Stimulated activated CD8-positive, alpha-beta memory T cell treated with anti-CD3 and anti-CD28 coated beads, Interleukin-4, amount 100 ng/mL, for 1 hour (primary cell): Measurements from ENCODE around the gene DKK2.

Experiments used
- DNase-seq, 2 donors: peaks; one replicate each; pipeline ENCODE4 v3.0.0-alpha.2; 2020; ENCODE audit warnings: low read depth in 2 of 2, low spot score in 1 of 2

The DKK2 gene

DNA sequence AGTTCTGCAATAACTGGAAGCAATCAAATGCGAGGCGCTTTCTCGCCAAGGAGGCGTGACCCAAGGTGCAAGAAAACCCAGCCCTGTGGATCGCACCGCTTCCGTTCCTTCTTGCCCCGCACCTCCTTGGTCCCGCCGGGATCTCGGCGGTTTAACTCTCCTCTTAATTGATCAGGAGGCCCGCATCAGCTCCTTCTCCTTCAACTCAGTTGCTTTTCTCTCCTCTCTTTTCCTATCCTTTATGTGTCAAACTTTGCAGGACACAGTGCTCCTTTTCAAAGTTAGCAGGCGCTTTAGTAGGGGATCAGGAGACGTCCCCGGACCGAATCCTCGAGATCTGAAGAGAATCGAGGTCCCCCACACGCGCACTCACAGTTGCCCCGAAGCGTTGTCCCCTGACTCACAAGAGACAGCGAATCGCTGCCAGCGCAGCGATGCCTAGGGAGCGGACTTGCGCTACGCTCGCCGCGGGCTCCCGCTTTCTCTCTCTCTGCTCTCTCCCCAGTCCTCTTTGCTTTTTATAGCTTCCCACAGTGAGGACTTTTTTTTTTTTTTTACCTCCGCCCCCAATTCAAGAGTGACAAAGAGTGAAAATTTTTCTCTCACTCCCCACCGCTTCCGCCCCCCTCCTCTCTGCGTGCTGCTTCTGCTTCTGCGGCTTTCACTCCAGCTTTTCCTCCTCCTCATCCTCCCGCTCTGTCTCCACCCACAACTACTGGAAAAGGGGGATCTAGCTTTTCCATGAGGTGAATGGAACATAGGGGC lies at the start of gene DKK2:
Gene DKK2 (minus strand): TSS at position 495 of the 765 bp plus-strand sequence. CDS start 722 bp downstream, outside the sequence.
- no peak for DNase-seq

GRCh38 chr4:107077192-107077591 lies 41.1 kb upstream of the DKK2 start:
- DNase-seq: no peak

DNA sequence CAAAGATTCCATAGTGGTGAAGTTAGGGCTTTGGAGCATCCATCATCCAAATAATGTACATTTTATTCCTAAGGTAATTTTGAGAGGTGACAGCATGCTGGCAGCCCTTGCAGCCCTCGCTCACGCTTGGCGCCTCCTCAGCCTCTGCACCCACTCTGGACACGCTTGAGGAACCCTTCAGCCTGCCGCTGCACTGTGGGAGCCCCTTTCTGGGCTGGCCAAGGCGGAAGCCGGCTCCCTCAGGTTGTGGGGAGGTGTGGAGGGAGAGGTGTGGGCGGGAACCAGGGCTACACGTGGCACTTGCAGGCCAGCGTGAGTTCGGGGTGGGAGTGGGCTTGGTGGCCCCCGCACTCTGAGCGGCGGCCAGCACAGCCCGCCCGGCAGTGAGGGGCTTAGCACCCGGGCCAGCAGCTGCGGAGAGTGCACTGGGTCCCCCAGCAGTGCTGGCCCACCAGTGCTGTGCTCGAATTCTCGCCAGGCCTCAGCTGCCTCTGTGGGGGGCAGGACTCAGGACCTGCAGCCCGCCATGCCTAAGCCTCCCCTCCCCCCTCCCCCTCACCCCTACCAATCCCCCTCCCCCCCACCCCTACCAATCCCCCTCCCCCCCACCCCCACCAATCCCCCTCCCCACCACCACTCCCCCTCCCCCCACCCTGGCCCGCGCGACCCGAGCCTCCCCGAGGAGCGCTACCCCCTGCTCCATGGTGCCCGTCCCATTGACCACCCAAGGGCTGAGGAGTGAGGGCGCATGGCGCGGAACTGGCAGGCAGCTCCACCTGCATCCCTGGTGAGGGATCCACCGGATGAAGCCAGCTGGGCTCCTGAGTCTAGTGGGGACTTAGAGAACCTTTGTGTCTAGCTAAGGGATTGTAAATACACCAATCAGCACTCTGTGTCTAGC lies 37.0 kb upstream of the DKK2 start:
- DNase-seq: no peak

DNA sequence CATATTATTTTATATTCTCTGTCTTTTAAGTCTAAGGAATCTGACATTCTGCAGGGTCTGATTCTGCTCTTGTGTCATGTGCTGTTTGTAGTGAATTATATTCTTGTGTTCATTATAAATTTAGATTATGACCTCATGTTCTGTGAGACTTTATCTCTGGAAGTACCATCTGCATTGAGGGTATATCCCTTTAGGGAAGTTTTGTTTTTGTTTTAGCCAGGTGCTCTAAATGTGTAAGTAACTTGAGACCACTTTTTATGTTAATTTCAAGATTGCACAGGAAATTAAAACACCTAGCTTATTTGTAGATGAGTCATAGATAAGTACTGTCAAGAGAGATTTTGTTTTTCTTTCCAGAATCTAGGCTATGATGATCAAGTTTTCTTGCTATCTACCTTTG lies 35.0 kb upstream of the DKK2 start:
- no peak for DNase-seq

DNA sequence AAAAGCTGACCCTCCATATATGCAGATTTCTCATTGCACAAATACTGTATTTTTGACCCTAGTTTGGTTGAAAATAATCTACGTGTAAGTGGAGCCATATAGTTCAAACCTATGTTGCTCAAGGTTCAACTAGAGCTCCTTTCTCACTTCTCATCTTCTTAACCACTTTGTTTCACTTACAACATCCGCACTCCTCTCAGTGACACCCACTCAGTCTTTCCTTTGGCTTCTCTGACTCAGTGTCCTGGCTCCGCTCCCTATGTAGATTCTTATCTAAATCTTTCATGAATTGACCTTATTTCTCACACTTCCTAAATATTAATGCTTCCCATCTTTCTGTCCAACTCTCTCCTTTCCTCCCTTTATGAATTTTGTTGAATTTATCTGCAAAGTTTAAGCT lies 32.9 kb upstream of the DKK2 start:
- no peak for DNase-seq

- no peak for DNase-seq
These were observed 32.0 kb upstream of the DKK2 start for GRCh38 chr4:107068116-107068515.

- no peak for DNase-seq
These were observed 30.5 kb upstream of the DKK2 start for GRCh38 chr4:107066621-107067020.

DNA sequence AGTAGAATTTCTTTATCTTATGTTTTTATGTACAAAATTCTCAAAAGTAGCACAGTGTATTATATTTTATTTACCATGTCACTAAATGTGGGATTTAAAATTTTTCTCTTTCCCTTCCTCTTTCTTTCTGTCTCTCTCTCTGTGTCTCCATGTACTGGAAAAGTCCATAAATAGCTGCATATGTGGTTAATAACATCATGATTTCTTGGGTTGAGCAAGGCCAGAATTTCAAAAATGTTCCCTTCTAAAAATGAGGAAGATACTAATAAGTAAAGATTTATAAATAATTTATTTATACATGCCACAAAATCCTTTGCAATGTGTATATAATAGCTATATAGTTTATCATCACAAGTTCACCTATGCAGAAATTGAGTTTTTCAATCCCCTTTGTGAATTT lies 29.1 kb upstream of the DKK2 start:
- DNase-seq: no peak

DNA sequence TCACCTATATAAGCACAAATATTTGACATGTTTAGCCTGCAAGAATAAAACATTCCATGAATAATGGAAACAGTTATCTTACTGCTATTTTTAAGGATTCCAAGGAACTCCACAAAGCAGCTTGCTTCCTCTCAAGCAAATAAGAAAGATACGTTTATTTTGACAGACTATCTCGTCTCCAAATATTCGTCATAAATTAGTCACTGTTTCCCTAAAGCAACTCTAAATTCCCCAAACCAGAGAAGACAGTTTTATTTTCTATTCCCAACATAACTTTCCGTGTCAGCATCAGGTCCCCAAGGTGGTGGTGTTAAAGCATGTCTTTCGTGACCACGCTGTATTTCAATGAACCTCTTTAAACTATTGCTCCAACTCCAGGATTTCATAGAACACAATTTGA lies 24.3 kb upstream of the DKK2 start:
- no peak for DNase-seq

DNA sequence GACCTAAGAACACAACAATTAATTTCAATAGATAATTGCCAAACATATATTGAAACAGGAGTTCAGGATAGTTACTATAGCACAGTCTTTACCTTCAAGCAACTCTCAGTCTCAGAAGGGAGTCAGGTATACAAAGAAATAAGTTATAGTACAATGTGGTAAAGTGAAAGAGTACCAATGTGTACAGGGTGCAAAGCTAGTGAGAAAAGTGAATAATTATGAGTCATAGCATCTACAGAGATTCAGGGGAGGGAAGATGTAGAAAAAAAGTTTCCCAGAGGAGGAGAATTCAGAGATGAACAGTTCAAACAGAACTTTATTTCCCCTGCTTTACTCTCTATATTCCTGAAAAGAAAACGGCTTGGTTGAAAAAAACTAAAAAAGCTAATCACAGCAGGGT lies 22.7 kb upstream of the DKK2 start:
- DNase-seq: no peak

DNA sequence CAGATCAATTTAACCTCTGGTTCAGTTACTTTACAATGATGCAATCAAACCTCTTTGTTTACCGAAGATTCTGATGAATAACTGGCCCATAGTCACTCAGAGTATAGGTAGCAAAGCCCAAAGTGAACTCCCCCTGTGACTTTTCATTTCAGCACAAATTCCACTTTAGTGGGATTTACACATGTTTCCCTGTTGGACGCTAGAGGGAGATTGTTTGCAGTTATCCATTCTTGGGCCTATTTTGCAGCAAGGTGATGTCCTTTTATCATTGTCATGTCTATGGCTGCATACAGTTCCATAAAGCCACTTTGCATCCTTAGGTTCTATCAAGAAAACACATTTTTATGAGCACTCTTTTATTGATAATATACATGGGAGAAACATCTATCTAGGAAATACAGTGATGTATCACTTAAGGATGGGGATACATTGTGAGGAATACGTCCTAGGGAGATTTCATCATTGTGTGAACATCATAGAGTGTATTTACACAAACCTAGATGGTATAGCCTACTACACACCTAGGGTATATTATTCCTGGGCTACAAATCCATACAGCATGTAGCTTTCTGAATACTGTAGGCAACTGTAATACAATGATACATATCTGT lies 14.5 kb upstream of the DKK2 start:
- DNase-seq: no peak

DNA sequence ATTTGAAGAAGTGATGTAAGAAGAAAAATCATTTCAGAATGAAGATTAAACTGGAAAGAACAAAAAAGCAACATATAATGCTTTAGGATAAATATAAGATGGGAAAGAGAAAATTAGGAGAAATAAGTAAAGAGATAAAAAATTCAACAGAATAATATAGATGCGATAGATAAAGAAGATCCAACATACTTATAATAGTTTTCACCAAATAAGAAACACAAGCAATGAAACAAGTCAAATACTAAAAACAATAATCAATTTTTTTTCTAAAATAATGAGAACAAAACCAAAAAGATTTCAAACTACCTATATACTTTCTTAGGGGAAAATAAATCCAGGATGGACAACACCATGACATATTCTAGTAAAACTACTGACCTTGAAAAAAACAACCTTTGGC lies 10.1 kb upstream of the DKK2 start:
- no peak for DNase-seq

DNA sequence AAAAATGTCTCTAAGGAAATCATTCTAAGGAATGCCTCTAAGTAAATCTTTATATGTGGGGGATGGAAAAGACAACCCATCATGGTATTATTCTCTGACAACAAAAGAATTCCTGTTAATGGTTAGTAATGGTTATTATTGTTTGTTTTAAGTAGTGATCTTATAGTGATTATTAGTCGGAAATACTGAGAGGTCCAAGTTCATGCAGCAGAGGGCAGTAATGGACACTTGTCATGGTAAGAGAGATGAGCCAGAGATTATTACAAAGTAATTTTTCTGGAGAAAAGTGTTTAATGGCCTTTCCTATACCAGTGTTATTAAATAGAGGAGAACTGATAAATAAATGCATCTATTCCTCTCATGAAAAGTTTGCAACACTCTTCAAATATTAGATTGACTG lies 8.1 kb upstream of the DKK2 start:
- no peak for DNase-seq

- DNase-seq: no peak
These were observed 1.1 kb upstream of the DKK2 start for GRCh38 chr4:107037199-107037584.

- no peak for DNase-seq
These were observed 578 bp upstream of the DKK2 start for GRCh38 chr4:107036584-107037198.

DNA sequence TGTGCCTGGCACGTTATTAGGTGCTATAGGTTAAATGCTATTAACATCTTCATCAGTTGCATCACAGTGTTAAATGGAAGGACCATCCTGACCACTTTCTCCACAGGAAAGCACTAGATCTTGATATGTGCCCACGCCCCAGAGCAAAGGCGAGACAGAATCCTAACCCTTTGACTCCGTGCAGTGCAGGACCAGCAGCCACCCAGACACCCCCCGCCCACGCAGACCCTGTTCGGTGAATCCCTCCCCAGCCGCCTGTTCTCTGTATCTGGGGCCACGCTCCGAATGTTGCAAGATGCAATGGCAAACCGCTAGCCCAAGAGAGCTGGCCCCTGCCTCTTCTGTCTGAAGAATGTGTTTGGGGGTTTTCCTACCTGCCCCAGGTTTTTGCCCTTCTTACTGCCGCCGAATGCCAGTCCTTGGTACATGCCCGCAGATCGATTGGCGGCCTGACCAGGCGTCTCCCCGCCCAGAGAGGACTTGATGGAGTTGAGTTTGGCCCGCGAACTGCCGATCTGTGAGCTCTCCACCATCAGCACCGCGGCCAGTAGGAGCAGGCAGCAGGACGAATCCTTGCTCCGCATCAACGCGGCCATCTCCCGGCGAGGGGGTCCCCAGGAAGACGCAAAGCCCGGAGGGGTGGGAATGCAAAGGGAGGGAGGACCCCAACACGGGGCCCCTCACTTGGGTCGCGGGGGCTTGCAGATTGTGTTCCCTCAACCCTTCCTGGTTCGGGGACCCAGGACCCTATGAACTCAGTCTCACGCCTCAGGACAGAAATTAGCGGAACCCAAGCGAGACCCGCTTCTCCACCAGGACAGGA lies 906 bp downstream of the DKK2 start:
- no peak for DNase-seq

GRCh38 chr4:107034091-107034995 lies 1.8 kb downstream of the DKK2 start:
- no peak for DNase-seq

DNA sequence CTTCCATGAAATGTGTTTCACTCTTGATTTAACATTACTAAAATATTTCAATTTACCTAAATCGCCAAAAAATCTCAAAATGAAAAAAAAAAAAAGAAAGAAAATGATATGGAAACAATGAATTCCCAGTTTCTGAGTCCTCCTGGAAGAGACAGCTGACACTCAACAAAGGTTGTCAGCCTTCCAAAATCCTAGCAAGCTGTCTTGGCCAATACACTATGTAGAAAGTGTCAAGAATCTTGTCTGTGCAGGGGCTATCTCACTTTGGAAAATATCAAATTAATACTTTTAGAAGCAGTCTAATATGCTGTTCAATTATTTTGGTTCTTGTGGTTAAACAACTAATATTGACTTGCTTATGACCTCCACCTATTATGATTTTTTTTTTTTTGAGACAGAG lies 8.7 kb downstream of the DKK2 start:
- no peak for DNase-seq

GRCh38 chr4:107018344-107018735 lies 17.8 kb downstream of the DKK2 start:
- DNase-seq: no peak
